ENCODE results near the gene TSPAN3.

DNA sequence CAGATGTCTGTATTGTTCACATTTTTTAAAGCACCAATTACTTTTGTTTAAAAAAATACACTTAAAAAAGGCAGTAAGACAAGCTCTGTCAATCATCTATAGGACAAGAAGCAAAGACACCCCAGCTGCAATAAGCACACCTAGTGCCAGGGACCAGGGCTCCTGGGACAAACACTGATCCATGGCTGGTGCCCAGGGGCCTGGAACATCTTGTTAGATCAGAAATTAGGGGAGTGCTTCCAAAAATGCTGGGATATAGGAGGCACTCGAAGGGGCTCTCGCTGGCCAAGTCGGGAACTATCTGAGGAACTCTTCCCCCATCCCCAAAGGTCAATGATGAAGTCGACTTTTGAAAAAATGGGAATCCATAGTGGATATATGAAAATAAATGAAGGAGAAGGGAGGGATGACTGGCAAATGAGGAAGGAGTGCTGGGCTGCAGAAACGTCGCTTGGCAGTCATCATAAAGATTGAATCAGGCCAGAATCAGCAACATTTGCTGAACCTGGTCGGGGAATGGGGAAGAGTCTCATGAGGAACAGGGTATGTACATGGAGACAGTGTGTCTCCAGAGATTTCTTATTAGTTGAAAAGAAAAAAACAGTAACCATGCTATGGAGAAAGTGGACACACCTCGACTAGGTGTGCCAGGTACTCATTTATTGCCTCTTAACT lies 28.5 kb downstream of the TSPAN3 start:
- TF ChIP-seq POLR2A (IDR thresholded peaks at IDR 0.05; ENCODE audit: low read depth, low read length) (no peak), POLR2AphosphoS5 (IDR thresholded peaks at IDR 0.05; ENCODE audit: low read depth, low read length) (no peak)

Measured in GM12892 (cell line).